Fibroblast of pulmonary artery (primary cell): ENCODE data around the gene DEFB113.

Source experiments
- DNase-seq: peaks from one replicate; pipeline ENCODE4 v3.0.0-alpha.2; 2010; ENCODE audit warnings: low read depth
- H3K4me3 ChIP-seq: replicated peaks from 2 replicates; pipeline ENCODE4 v1.5.1; 2011; ENCODE audit warnings: low read depth, mild to moderate bottlenecking, control low read depth, low read length, moderate library complexity
- CTCF ChIP-seq: IDR thresholded peaks from 2 replicates; pipeline ENCODE4 v1.5.1; 2011; ENCODE audit warnings: mild to moderate bottlenecking, control low read depth, low read length, inconsistent platforms; ENCODE audit errors: missing control alignments

Gene DEFB113

GRCh38 chr6:49919935-49920644 is 49.3 kb downstream of the DEFB113 start:
- no peak for DNase-seq
- TF ChIP-seq CTCF = no peak
- no peak overlapping the region for H3K4me3 ChIP-seq

GRCh38 chr6:49919261-49919660 is 50.2 kb downstream of the DEFB113 start:
- DNase-seq = no peak
- no peak for TF ChIP-seq CTCF
- H3K4me3 ChIP-seq = no peak overlapping the region

GRCh38 chr6:49918787-49919186 is 50.6 kb downstream of the DEFB113 start:
- no peak overlapping the region for H3K4me3 ChIP-seq
- TF ChIP-seq CTCF = no peak
- DNase-seq = no peak
